Neural cell (in vitro differentiated cells): ENCODE measurements around the gene NT5C2.

Source experiments
- CTCF ChIP-seq: fragments of 450-650 bp; IDR thresholded peaks from 2 replicates; pipeline ENCODE4 v1.5.1; 2014; ENCODE audit warnings: antibody characterized with exemption, mild to moderate bottlenecking, moderate library complexity; ENCODE audit not compliant: poor library complexity, severe bottlenecking
- MXI1 ChIP-seq: fragments of 450-650 bp; conservative IDR thresholded peaks from 2 replicates; pipeline ENCODE4 v1.6.1; 2014; ENCODE audit warnings: antibody characterized with exemption, mild to moderate bottlenecking; ENCODE audit not compliant: poor library complexity, severe bottlenecking
- POLR2AphosphoS5 ChIP-seq: IDR thresholded peaks from 2 replicates; pipeline ENCODE4 v1.6.1; 2012
- TAF1 ChIP-seq: IDR thresholded peaks from 2 replicates; pipeline ENCODE4 v1.6.1; 2012; ENCODE audit warnings: low read depth

GRCh38 chr10:103110407-103110806, 82.7 kb downstream of the NT5C2 start:
- TF ChIP-seq CTCF (no peak), POLR2AphosphoS5 (no peak), MXI1 (no peak), TAF1 (no peak)
